HepG2 (cell line): ENCODE measurements around the gene SRCIN1. TPM values are rescaled to one million over a fixed set of nuclear protein-coding genes. Genes with fewer than 3 reads are reported as not detected.

Experiments used
- ATAC-seq: fragments of 200-7000 bp; cut with Tn5 transposase; 3 replicates; pipeline ENCODE4 v1.9.1; 2020; ENCODE audit warnings: mild to moderate bottlenecking, moderate library complexity
- BruUV-seq: library from RNA; stranded (reverse); fragments of 400-500 nt; replicated peaks from 2 replicates; lab custom pipeline; 2021; lab: Mats Ljungman, UMichigan
- CTCF ChIA-PET: fragments of 300-600 bp; formaldehyde crosslinking; extraction: SDS; loops from one replicate; lab custom pipeline; 2021; ENCODE audit warnings: low total read pairs, inconsistent platforms, low intra/inter-chr PET ratio; lab: Yijun Ruan, JAX
- POLR2A ChIA-PET: fragments of 350-600 bp; sonication (Branson Sonifier 250); formaldehyde crosslinking; loops from one replicate; lab custom pipeline; 2020; ENCODE audit warnings: antibody characterized with exemption, inconsistent platforms; lab: Yijun Ruan, JAX
- DNase-seq: peaks from one replicate; pipeline ENCODE4 v3.0.0-alpha.2; 2015; ENCODE audit warnings: low spot score
- FAIRE-seq: peaks from 3 replicates; lab custom pipeline; 2011; peaks lifted over from hg19 to GRCh38; lab: Jason Lieb, UNC
- H2AFZ ChIP-seq: one replicate; pipeline ENCODE4 v1.6.1; 2011; ENCODE audit warnings: low read length, inconsistent platforms
- H3K27ac ChIP-seq: fragments of 300-600 bp; 3 replicates; pipeline ENCODE4 v1.8.0; 2011; ENCODE audit warnings: mixed run types, mild to moderate bottlenecking, mixed read lengths, low read length, inconsistent platforms; ENCODE audit not compliant: insufficient read depth; ENCODE audit errors: extremely low read length
- H3K27me3 ChIP-seq, 2 experiments: fragments of 200-600 bp in 1 of 2; 2 replicates in 1 of 2; 3 replicates in 1 of 2; pipeline versions ENCODE4 v1.6.0 to v1.8.0; 2011; ENCODE audit warnings: low read length in 2 of 2, mild to moderate bottlenecking in 2 of 2, moderate library complexity in 2 of 2, inconsistent platforms in 1 of 2; ENCODE audit not compliant: insufficient read depth in 2 of 2, control insufficient read depth in 1 of 2
- H3K36me3 ChIP-seq, 2 experiments: fragments of 200-600 bp in 1 of 2; replicated peaks in 1 of 2; 2 replicates in 1 of 2; 3 replicates in 1 of 2; pipeline versions ENCODE4 v1.5.1 to v1.8.0; 2011; ENCODE audit warnings: low read length in 2 of 2, inconsistent platforms in 1 of 2; ENCODE audit not compliant: insufficient read depth in 2 of 2, control insufficient read depth in 1 of 2
- H3K4me1 ChIP-seq: 2 replicates; pipeline ENCODE4 v1.5.1; 2012; ENCODE audit warnings: low read length, inconsistent platforms; ENCODE audit not compliant: insufficient read depth
- H3K4me2 ChIP-seq: 2 replicates; pipeline ENCODE4 v1.6.0; 2011; ENCODE audit warnings: low read depth, low read length, inconsistent platforms
- H3K4me3 ChIP-seq, 3 experiments: fragments of 200-600 bp in 1 of 3; sonication (generic), shearing (Covaris generic) in 1 of 3; replicated peaks in 1 of 3; 2 replicates each; pipeline ENCODE4 v1.5.1; 2011 to 2016; ENCODE audit warnings: low read length in 3 of 3, inconsistent platforms in 2 of 3, low read depth in 2 of 3, mild to moderate bottlenecking in 2 of 3, control low read depth in 1 of 3, mixed read lengths in 1 of 3; ENCODE audit not compliant: insufficient read depth in 1 of 3
- H3K79me2 ChIP-seq: one replicate; pipeline ENCODE4 v1.6.1; 2011; ENCODE audit warnings: low read length, inconsistent platforms; ENCODE audit not compliant: insufficient read depth
- H3K9ac ChIP-seq: 2 replicates; pipeline ENCODE4 v1.6.0; 2011; ENCODE audit warnings: mild to moderate bottlenecking, low read depth, low read length, inconsistent platforms; ENCODE audit not compliant: insufficient read depth
- H3K9me3 ChIP-seq: 2 replicates; pipeline ENCODE4 v1.5.1; 2012; ENCODE audit warnings: mild to moderate bottlenecking, low read length
- H4K20me1 ChIP-seq: 2 replicates; pipeline ENCODE4 v1.6.0; 2011; ENCODE audit warnings: inconsistent platforms, mild to moderate bottlenecking, low read length, moderate library complexity; ENCODE audit not compliant: insufficient read depth
- ARNT2 ChIP-seq: sonication (generic); formaldehyde crosslinking; IDR thresholded peaks from 2 replicates; pipeline ENCODE4 v1.8.0; 2022; ENCODE audit warnings: mild to moderate bottlenecking, low read depth, missing genetic modification reagents, moderate library complexity
- BCL3 ChIP-seq: sonication (generic); formaldehyde crosslinking; IDR thresholded peaks from 2 replicates; pipeline ENCODE4 v1.5.1; 2020; ENCODE audit warnings: mild to moderate bottlenecking, missing genetic modification reagents, moderate library complexity
- CCDC6 ChIP-seq: sonication (generic); formaldehyde crosslinking; IDR thresholded peaks from 2 replicates; pipeline ENCODE4 v1.8.1; 2022; ENCODE audit warnings: mild to moderate bottlenecking, missing genetic modification reagents, moderate library complexity
- EZH2 ChIP-seq: conservative IDR thresholded peaks from 2 replicates; pipeline ENCODE4 v1.6.1; 2012; ENCODE audit warnings: mild to moderate bottlenecking, low read depth, low read length, moderate library complexity
- FOXK1 ChIP-seq: sonication (generic); formaldehyde crosslinking; IDR thresholded peaks from 2 replicates; pipeline ENCODE4 v1.4.0; 2020; ENCODE audit warnings: low read depth, missing genetic modification reagents, borderline replicate concordance
- HNF4A ChIP-seq: sonication (generic); formaldehyde crosslinking; IDR thresholded peaks from 2 replicates; pipeline ENCODE4 v1.4.0; 2020; ENCODE audit warnings: missing genetic modification reagents
- IRF2 ChIP-seq: IDR thresholded peaks from 2 replicates; pipeline ENCODE4 v1.6.1; 2018; ENCODE audit warnings: missing genetic modification reagents, missing compliant biosample characterization
- KLF11 ChIP-seq: IDR thresholded peaks from 2 replicates; pipeline ENCODE4 v1.6.1; 2016; ENCODE audit warnings: missing compliant biosample characterization
- MAZ ChIP-seq, 2 experiments: sonication (generic) in 1 of 2; formaldehyde crosslinking in 1 of 2; IDR thresholded peaks; 2 replicates each; pipeline versions ENCODE4 v1.5.0 to v1.6.1; 2012 to 2020; ENCODE audit warnings: low read depth in 2 of 2, mild to moderate bottlenecking in 2 of 2, borderline replicate concordance in 1 of 2, improper control_type of control experiment in 1 of 2, low read length in 1 of 2, missing genetic modification reagents in 1 of 2, moderate library complexity in 1 of 2
- NBN ChIP-seq: fragments of 450-650 bp; conservative IDR thresholded peaks from 2 replicates; pipeline ENCODE4 v1.6.1; 2017
- NFIC ChIP-seq: IDR thresholded peaks from 2 replicates; pipeline ENCODE4 v1.6.1; 2012; ENCODE audit warnings: mild to moderate bottlenecking, low read length, inconsistent platforms
- RFX3 ChIP-seq: IDR thresholded peaks from 2 replicates; pipeline ENCODE4 v1.6.1; 2016; ENCODE audit warnings: missing biosample characterization, missing genetic modification reagents
- RNF2 ChIP-seq: fragments of 450-650 bp; conservative IDR thresholded peaks from 2 replicates; pipeline ENCODE4 v1.6.1; 2016; ENCODE audit warnings: low read depth
- SNRNP70 ChIP-seq: fragments of 200-400 bp; formaldehyde crosslinking; IDR thresholded peaks from 2 replicates; pipeline ENCODE4 v1.6.1; 2017; ENCODE audit warnings: mild to moderate bottlenecking, low read depth, low read length, moderate library complexity
- TAF1 ChIP-seq: sonication (generic); formaldehyde crosslinking; IDR thresholded peaks from 2 replicates; pipeline ENCODE4 v1.4.0; 2020; ENCODE audit warnings: missing genetic modification reagents
- ZBTB25 ChIP-seq: IDR thresholded peaks from 2 replicates; pipeline ENCODE4 v1.6.1; 2018; ENCODE audit warnings: missing genetic modification reagents
- ZBTB42 ChIP-seq: sonication (generic); formaldehyde crosslinking; IDR thresholded peaks from 2 replicates; pipeline ENCODE4 v1.5.0; 2020; ENCODE audit warnings: mild to moderate bottlenecking, missing genetic modification reagents
- ZC3H13 ChIP-seq: sonication (generic); formaldehyde crosslinking; IDR thresholded peaks from 2 replicates; pipeline ENCODE4 v1.8.1; 2023; ENCODE audit warnings: mild to moderate bottlenecking, missing genetic modification reagents, moderate library complexity
- ZNF205 ChIP-seq: IDR thresholded peaks from 2 replicates; pipeline ENCODE4 v1.6.1; 2018; ENCODE audit warnings: missing biosample characterization, missing genetic modification reagents
- ZNF24 ChIP-seq: fragments of 450-650 bp; IDR thresholded peaks from 2 replicates; pipeline ENCODE4 v1.6.1; 2017; ENCODE audit warnings: antibody characterized with exemption, mild to moderate bottlenecking
- ZNF263 ChIP-seq: sonication (generic); formaldehyde crosslinking; IDR thresholded peaks from 2 replicates; pipeline ENCODE4 v1.4.0; 2020; ENCODE audit warnings: missing genetic modification reagents
- ZNF563 ChIP-seq: sonication (generic); formaldehyde crosslinking; IDR thresholded peaks from 2 replicates; pipeline ENCODE4 v1.8.0; 2022; ENCODE audit warnings: mild to moderate bottlenecking, moderate library complexity, missing genetic modification reagents
- ZNF607 ChIP-seq: sonication (generic); formaldehyde crosslinking; IDR thresholded peaks from 2 replicates; pipeline ENCODE4 v1.5.1; 2020; ENCODE audit warnings: missing genetic modification reagents, mild to moderate bottlenecking, borderline replicate concordance
- ZNF660 ChIP-seq: sonication (generic); formaldehyde crosslinking; IDR thresholded peaks from 2 replicates; pipeline ENCODE4 v1.5.1; 2020; ENCODE audit warnings: mild to moderate bottlenecking, low read depth, missing genetic modification reagents, borderline replicate concordance
- WGBS: methylation state at CpG from one replicate; pipeline ENCODE4 v1.1.6; 2017; ENCODE audit warnings: low lambda C conversion rate; 5-methylcytosine and 5-hydroxymethylcytosine counted together
- in situ Hi-C: cut with HindIII; loops from 2 replicates; pipeline ENCODE4 v1.10.0; 2017; ENCODE audit warnings: low pct_unique_long_range_greater_than_20kb; ENCODE audit not compliant: extremely low pct_ligation_motif_present
- intact Hi-C: fragments of 100-400 bp; cut with micrococcal nuclease; formaldehyde crosslinking; loops from one replicate; pipeline ENCODE4 v1.10.0; 2022; ENCODE audit not compliant: unreplicated experiment
- polyA plus RNA-seq, 8 experiments: library from polyadenylated mRNA; depleted of rRNA in 3 of 8; stranded (reverse) in 7 of 8; unstranded in 1 of 8; fragments of >200 nt; fragmentation: Illumina TruSeq in 4 of 8; extraction: Trizol in 4 of 8; gene quantifications; 2 replicates each; pipeline versions ENCODE4 v1.2.1 to v1.2.3, GENCODE V29; 2011 to 2016; ENCODE audit warnings: low read depth in 4 of 8, missing spikeins in 1 of 8, mixed read lengths in 1 of 8; ENCODE audit not compliant: insufficient read depth in 1 of 8
- total RNA-seq, 5 experiments: library from RNA; depleted of rRNA; stranded (reverse); fragments of >200 nt; fragmentation: Illumina TruSeq; extraction: Trizol; gene quantifications; 2 replicates each; pipeline ENCODE4 v1.2.3, GENCODE V29; 2016; ENCODE audit warnings: low read depth in 1 of 5

SRCIN1 gene
- total and polyA plus RNA-seq, 2 of the 13 experiments (the other 11 are each of a cell fraction or from before 2014, with no cell fraction given): 1.2 to 9.6 TPM

GRCh38 chr17:38603786-38604478 lies 1.8 kb downstream of the SRCIN1 start:
- Histone ChIP-seq H3K9ac (peak overlapping the region; percentile 25; the same call in 1 of the 2 replicates), H3K4me2 (peak overlapping the region; percentile 87), H2AFZ (no peak overlapping the region), H3K27ac (no peak overlapping the region), H3K27me3 (no peaks in the 10 kb centered on the region), H4K20me1 (peaks cover 18% of the 10 kb centered on the region; the same call in 1 of the 2 replicates), H3K4me3 (peak overlapping the region; percentile 25 to 84 (median 83); a peak in 3 of 6 replicates), H3K9me3 (no peaks in the 10 kb centered on the region), H3K4me1 (peaks cover 89% of the 10 kb centered on the region), H3K79me2 (peaks cover 3% of the 10 kb centered on the region), H3K36me3 (no peaks in the 10 kb centered on the region)
- no peak for ATAC-seq
- no peak for FAIRE-seq
- in situ Hi-C loops: no loop called here
- intact Hi-C loops: no loop called here
- CTCF ChIA-PET: interaction anchor here (3.2 to 4.9 kb wide), 2 partner anchors 17 to 61 kb away, joined by 20 to 73 read pairs; no protein-coding TSS in a partner anchor
- BruUV-seq: no TSS peak
- DNase-seq: no peak
- POLR2A ChIA-PET: interaction anchor here (0.7 to 13.7 kb wide), 9 partner anchors 11 to 97 kb away, joined by 3 to 208 read pairs (median 12); no protein-coding TSS in a partner anchor
- WGBS: 59% methylated on average over 6 of the region's 6 CpGs
- no peak for TF ChIP-seq ZNF660 (CRISPR knock-in tag)
- TF ChIP-seq ARNT2: 0 out of 2 replicates have a peak, but pooled peaks have one; percentile 51
- TF ChIP-seq ZBTB25 (CRISPR knock-in tag): no peak
- no peak for TF ChIP-seq ZNF24
- no peak for TF ChIP-seq ZNF607 (CRISPR knock-in tag)
- TF ChIP-seq KLF11 (CRISPR knock-in tag): no peak
- no peak for TF ChIP-seq ZNF563
- TF ChIP-seq FOXK1 (CRISPR knock-in tag): no peak
- no peak for TF ChIP-seq NFIC
- TF ChIP-seq ZC3H13 (CRISPR knock-in tag): peak; percentile 62; the same call in 1 of the 2 replicates
- TF ChIP-seq SNRNP70: no peak
- no peak for TF ChIP-seq ZNF205 (CRISPR knock-in tag)
- TF ChIP-seq CCDC6: 0 out of 2 replicates have a peak, but pooled peaks have one; percentile 17
- TF ChIP-seq EZH2: no peak
- no peak for TF ChIP-seq NBN
- no peak for TF ChIP-seq TAF1 (CRISPR knock-in tag)
- TF ChIP-seq BCL3 (CRISPR knock-in tag): no peak
- no peak for TF ChIP-seq HNF4A (CRISPR knock-in tag)
- TF ChIP-seq RFX3 (CRISPR knock-in tag): no peak
- no peak for TF ChIP-seq MAZ (IDR thresholded peaks at IDR 0.05; ENCODE audit: borderline replicate concordance, low read depth, low read length)
- no peak for TF ChIP-seq MAZ (CRISPR knock-in tag; IDR thresholded peaks at IDR 0.05; ENCODE audit: low read depth)
- 0 out of 2 replicates have a peak, but pooled peaks have one; percentile 56 for TF ChIP-seq ZNF263 (CRISPR knock-in tag)
- no peak for TF ChIP-seq ZBTB42
- TF ChIP-seq RNF2: no peak
- no peak for TF ChIP-seq IRF2 (CRISPR knock-in tag)
